ENCODE measurements around the gene KRTAP2-2.

- TF ChIP-seq ZNF274 (IDR thresholded peaks at IDR 0.05; ENCODE audit: borderline replicate concordance, extremely low read depth, low read length) (no peak), SP1 (IDR thresholded peaks at IDR 0.05; ENCODE audit: low read depth, low read length) (no peak), CTCF (IDR thresholded peaks at IDR 0.05; ENCODE audit: control extremely low read depth in 1 of 3, insufficient read depth in 1 of 3, low read depth in 1 of 3, low read length in 3 of 3) (no peak), EZH2 (IDR thresholded peaks at IDR 0.05; ENCODE audit: low read depth, low read length, severe bottlenecking) (no peak), ASH2L (IDR thresholded peaks at IDR 0.05; ENCODE audit: low read length) (no peak), POLR2A (IDR thresholded peaks at IDR 0.05; ENCODE audit: control extremely low read depth in 1 of 2, low read depth in 2 of 2, low read length in 2 of 2) (no peak)
These were observed 12.1 kb downstream of the KRTAP2-2 start for GRCh38 chr17:41042953-41043352.

Data from H1 (cell line).